Measurements from ENCODE around the gene PDZD2. TPM values are rescaled to one million over a fixed set of nuclear protein-coding genes. Genes with fewer than 3 reads are reported as not detected.

The PDZD2 gene
- total RNA-seq, 1 donor from 2014 or later, result 70.9 TPM

DNA sequence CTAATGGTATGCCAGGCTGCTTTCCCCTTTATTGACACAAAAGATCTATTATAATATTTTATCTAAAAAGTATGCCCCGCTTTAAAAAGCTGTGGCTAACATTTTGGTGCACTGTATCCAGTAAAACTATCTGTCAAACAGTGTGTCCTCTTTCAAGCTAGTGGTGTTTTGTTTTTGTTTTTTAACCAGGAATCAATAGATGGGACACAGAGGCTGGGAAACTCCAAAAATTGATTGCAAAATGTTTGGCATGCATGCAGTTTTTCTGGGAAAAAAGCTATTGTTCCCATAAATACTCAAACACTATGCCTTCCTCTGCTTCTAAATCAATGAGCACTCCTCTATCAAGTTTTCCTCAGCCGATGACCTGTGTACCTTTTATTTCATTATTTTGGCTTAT, 34.3 kb upstream of the PDZD2 start:
- H3K36me3 ChIP-seq, result no peaks in the 10 kb centered on the region
- TF ChIP-seq, protein P1, sequence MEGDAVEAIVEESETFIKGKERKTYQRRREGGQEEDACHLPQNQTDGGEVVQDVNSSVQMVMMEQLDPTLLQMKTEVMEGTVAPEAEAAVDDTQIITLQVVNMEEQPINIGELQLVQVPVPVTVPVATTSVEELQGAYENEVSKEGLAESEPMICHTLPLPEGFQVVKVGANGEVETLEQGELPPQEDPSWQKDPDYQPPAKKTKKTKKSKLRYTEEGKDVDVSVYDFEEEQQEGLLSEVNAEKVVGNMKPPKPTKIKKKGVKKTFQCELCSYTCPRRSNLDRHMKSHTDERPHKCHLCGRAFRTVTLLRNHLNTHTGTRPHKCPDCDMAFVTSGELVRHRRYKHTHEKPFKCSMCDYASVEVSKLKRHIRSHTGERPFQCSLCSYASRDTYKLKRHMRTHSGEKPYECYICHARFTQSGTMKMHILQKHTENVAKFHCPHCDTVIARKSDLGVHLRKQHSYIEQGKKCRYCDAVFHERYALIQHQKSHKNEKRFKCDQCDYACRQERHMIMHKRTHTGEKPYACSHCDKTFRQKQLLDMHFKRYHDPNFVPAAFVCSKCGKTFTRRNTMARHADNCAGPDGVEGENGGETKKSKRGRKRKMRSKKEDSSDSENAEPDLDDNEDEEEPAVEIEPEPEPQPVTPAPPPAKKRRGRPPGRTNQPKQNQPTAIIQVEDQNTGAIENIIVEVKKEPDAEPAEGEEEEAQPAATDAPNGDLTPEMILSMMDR (IDR thresholded peaks at IDR 0.05), result no peak
- no peak for DNase-seq
- H3K27me3 ChIP-seq, result no peaks in the 10 kb centered on the region
- H3K4me3 ChIP-seq, result no peak overlapping the region
- intact Hi-C loops (cut with DNase I), result no loop called here
- no peak for ATAC-seq
- H3K27ac ChIP-seq, result no peak overlapping the region
- no peaks in the 10 kb centered on the region for H3K4me1 ChIP-seq
- H3K9me3 ChIP-seq, result no peaks in the 10 kb centered on the region

DNA sequence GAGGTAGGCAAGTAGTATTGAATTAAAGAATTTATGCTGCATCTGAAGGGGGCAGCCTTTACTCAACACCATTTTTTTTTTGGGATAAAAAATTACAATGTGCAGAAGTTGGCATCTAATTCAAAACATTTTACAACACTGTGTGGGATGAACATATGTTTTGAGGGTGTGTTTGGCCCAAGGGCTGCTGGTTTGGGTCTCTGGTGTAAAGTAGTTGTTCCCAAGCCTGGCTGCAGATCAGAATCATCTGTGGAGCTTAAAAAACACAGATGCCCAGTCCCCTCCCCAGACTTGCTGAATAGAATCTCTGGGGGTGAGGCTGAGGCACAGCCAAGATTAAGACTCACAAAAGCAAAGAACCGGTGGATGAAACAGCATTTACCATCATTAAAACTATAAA, 33.0 kb upstream of the PDZD2 start:
- intact Hi-C loops (cut with DNase I), result no loop called here
- Histone ChIP-seq H3K4me1 (no peaks in the 10 kb centered on the region), H3K36me3 (no peaks in the 10 kb centered on the region), H3K27ac (no peak overlapping the region), H3K4me3 (no peak overlapping the region), H3K9me3 (no peaks in the 10 kb centered on the region), H3K27me3 (no peaks in the 10 kb centered on the region)
- ATAC-seq (no peak), DNase-seq (no peak)
- TF ChIP-seq, protein P1 (IDR thresholded peaks at IDR 0.05), result no peak

DNA sequence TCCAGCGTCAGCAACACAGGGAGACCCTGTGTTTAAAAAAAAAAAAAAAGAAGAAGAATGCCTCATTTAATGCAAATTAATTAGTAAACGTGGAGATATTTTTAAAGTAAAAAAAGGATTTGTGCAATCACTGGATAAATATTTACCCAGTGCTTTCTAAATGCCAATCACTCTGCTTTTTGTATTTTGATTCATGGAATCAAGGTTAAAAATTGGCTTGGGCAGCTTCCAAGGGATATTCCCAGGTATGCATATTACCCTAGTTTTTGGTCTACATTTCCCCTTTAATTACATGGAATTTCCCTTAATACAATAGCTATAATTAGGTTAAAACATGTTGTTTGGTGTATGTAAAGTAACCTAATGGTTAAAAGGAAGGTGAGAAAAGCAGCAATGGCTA, 31.4 kb upstream of the PDZD2 start:
- TF ChIP-seq, protein P1 (IDR thresholded peaks at IDR 0.05), result no peak
- no peak overlapping the region for H3K4me3 ChIP-seq

DNA sequence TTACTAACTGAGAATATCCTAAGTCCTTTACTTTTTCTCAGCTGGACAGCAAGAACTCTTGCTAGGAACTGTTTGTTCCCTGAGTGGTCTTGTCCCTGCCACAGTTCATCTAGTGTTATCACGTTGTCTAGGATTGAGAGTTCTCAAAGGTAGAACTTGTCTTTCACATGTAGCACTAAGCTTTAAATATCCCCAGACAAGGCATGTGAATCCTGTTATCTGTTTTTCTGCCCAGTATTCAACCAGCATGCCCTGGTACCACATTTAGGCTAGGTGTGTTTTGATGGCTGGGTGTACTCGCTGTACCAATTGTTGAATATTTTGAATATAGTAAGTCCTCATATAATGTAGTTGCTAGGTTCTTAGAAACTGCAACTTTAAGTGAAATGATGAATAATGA, 27.9 kb upstream of the PDZD2 start:
- Histone ChIP-seq H3K27me3 (no peaks in the 10 kb centered on the region), H3K27ac (no peak overlapping the region), H3K9me3 (no peaks in the 10 kb centered on the region), H3K4me1 (no peaks in the 10 kb centered on the region), H3K36me3 (no peaks in the 10 kb centered on the region), H3K4me3 (no peak overlapping the region)
- no peak for DNase-seq
- intact Hi-C loops (cut with DNase I), result no loop called here
- ATAC-seq, result no peak
- TF ChIP-seq, protein P1 (IDR thresholded peaks at IDR 0.05), result no peak

More for the DNA sequence above, 31.4 kb upstream of the PDZD2 start:
- Histone ChIP-seq H3K27ac (no peak overlapping the region), H3K27me3 (no peaks in the 10 kb centered on the region), H3K9me3 (no peaks in the 10 kb centered on the region), H3K4me1 (no peaks in the 10 kb centered on the region), H3K36me3 (no peaks in the 10 kb centered on the region)
- ATAC-seq, result no peak
- DNase-seq, result no peak
- intact Hi-C loops (cut with DNase I), result no loop called here

DNA sequence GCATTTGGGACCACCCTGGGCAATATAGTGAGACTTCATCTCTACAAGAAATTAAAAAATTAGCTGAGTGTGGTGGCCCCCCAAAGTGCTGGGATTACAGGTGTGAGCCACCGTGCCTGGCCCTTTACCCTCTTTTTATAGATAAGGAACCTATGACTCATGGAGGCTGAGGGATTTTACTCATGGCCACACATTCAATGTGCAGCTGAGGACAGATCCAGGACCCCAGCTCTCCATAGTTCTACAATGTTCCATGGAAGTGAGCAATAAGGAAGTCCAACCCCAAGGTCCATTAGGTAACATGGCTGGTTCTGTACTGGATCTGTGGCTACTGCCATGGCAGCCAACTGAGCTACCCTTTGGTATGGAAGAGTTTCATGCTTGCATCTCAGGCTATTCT, 25.3 kb upstream of the PDZD2 start:
- no peak for DNase-seq
- TF ChIP-seq, protein P1 (IDR thresholded peaks at IDR 0.05), result no peak
- no peaks in the 10 kb centered on the region for H3K4me1 ChIP-seq
- intact Hi-C loops (cut with DNase I), result no loop called here
- no peaks in the 10 kb centered on the region for H3K36me3 ChIP-seq
- H3K4me3 ChIP-seq, result no peak overlapping the region
- ATAC-seq, result no peak
- H3K27me3 ChIP-seq, result peaks cover 2% of the 10 kb centered on the region
- H3K27ac ChIP-seq, result no peak overlapping the region
- no peaks in the 10 kb centered on the region for H3K9me3 ChIP-seq

Data from upper lobe of right lung (tissue), 1 donor.